Medulla oblongata (tissue), 1 donor: ENCODE results near the gene NGDN.
"Not testable (repeated sequence)": the region's sequence is repeated elsewhere in the genome, so short reads cannot be mapped to it uniquely, and the experiment has no call there.

Source experiments
- DNase-seq: peaks from one replicate; pipeline ENCODE4 v3.0.0-alpha.2; 2015; ENCODE audit errors: extremely low spot score

Gene NGDN

GRCh38 chr14:23439107-23439835 is 30.2 kb upstream of the NGDN start:
- no peak for DNase-seq

- DNase-seq: no peak
Measured at GRCh38 chr14:23441076-23441475, 28.4 kb upstream of the NGDN start.

- no peak for DNase-seq
Measured at GRCh38 chr14:23442721-23443356, 26.7 kb upstream of the NGDN start.

GRCh38 chr14:23443411-23443812 is 26.1 kb upstream of the NGDN start:
- no peak for DNase-seq

- DNase-seq: no peak
Measured at GRCh38 chr14:23443881-23444280, 25.6 kb upstream of the NGDN start.

- no peak for DNase-seq
Measured at GRCh38 chr14:23444314-23444713, 25.2 kb upstream of the NGDN start.

GRCh38 chr14:23445773-23446172 is 23.7 kb upstream of the NGDN start:
- DNase-seq: no peak

- DNase-seq: no peak
Measured at GRCh38 chr14:23446291-23446851, 23.1 kb upstream of the NGDN start.

- no peak for DNase-seq
Measured at GRCh38 chr14:23447361-23448350, 21.8 kb upstream of the NGDN start.

- no peak for DNase-seq
Measured at GRCh38 chr14:23449314-23449713, 20.2 kb upstream of the NGDN start.

GRCh38 chr14:23450379-23450778 is 19.1 kb upstream of the NGDN start:
- DNase-seq: no peak

GRCh38 chr14:23452237-23452636 is 17.3 kb upstream of the NGDN start:
- DNase-seq: no peak

GRCh38 chr14:23454445-23454856 is 15.1 kb upstream of the NGDN start:
- DNase-seq: no peak

- not testable (repeated sequence) for DNase-seq
Measured at GRCh38 chr14:23456883-23457586, 12.5 kb upstream of the NGDN start.

- DNase-seq: no peak
Measured at GRCh38 chr14:23457587-23458445, 11.7 kb upstream of the NGDN start.

- DNase-seq: no peak
Measured at GRCh38 chr14:23460960-23461359, 8.5 kb upstream of the NGDN start.

- no peak for DNase-seq
Measured at GRCh38 chr14:23464700-23465099, 4.8 kb upstream of the NGDN start.

- DNase-seq: no peak
Measured at GRCh38 chr14:23465261-23465660, 4.2 kb upstream of the NGDN start.

- DNase-seq: no peak
Measured at GRCh38 chr14:23468704-23469126, 788 bp upstream of the NGDN start.

GRCh38 chr14:23469906-23470403 is 452 bp downstream of the NGDN start:
- DNase-seq: no peak
